Ishikawa (cell line): Measurements from ENCODE around the gene SPANXN1.
"Not testable (repeated sequence)": the region's sequence is repeated elsewhere in the genome, so short reads cannot be mapped to it uniquely, and the experiment has no call there.

Source experiments
- CEBPB ChIP-seq: IDR thresholded peaks from 2 replicates; pipeline ENCODE4 v1.6.1; 2012
- CREB1 ChIP-seq: IDR thresholded peaks from 2 replicates; pipeline ENCODE4 v1.6.1; 2012; ENCODE audit warnings: low read depth
- EGR1 ChIP-seq: IDR thresholded peaks from 2 replicates; pipeline ENCODE4 v1.6.1; 2012
- EP300 ChIP-seq: IDR thresholded peaks from 2 replicates; pipeline ENCODE4 v1.6.1; 2012; ENCODE audit warnings: borderline replicate concordance
- NFIC ChIP-seq: IDR thresholded peaks from 2 replicates; pipeline ENCODE4 v1.6.1; 2012
- RAD21 ChIP-seq: IDR thresholded peaks from 2 replicates; pipeline ENCODE4 v1.6.1; 2012; ENCODE audit warnings: low read depth
- TAF1 ChIP-seq: IDR thresholded peaks from 2 replicates; pipeline ENCODE4 v1.6.1; 2012; ENCODE audit warnings: low read depth, mild to moderate bottlenecking
- TCF12 ChIP-seq: IDR thresholded peaks from 2 replicates; pipeline ENCODE4 v1.6.1; 2012; ENCODE audit warnings: low read depth
- YY1 ChIP-seq: IDR thresholded peaks from 2 replicates; pipeline ENCODE4 v1.6.1; 2012; ENCODE audit warnings: low read depth
- ZBTB7A ChIP-seq: IDR thresholded peaks from 2 replicates; pipeline ENCODE4 v1.6.1; 2012; ENCODE audit warnings: low read depth
- TF ChIP-seq, protein P1 (sequence below): IDR thresholded peaks from 2 replicates; pipeline ENCODE4 v1.6.1; 2012
- TF ChIP-seq, protein P2 (sequence below): IDR thresholded peaks from 2 replicates; pipeline ENCODE4 v1.6.1; 2012
- TF ChIP-seq, protein P3 (sequence below): IDR thresholded peaks from 2 replicates; pipeline ENCODE4 v1.6.1; 2012; ENCODE audit warnings: low read depth, mild to moderate bottlenecking

Gene SPANXN1

GRCh38 chrX:145247203-145247602 is at the start of gene SPANXN1:
SPANXN1 (plus strand) TSS chrX:145247503; CDS start chrX:145247587, 84 bp downstream.
- not testable (repeated sequence) for TF ChIP-seq EGR1, ZBTB7A, EP300

DNA sequence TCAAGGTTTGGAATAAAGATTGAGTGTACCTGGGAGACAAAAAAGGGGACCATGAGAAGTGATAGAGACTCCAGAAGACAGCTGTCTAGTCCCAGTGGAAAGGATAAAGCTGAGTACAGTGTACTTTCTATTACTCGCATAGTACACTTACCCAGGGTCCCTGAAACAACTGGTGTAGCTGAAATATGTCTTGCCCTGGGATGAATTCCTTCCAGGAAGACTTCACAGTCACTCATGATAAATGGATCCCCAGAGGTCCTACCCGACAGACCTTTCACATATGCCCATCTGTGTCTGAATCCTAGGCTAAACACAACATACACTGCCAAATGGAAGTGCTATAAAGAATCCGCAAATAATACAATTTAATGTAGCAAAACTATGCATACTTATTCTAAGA is 48.2 kb upstream of the SPANXN1 start:
- TF ChIP-seq EP300 (no peak), TCF12 (no peak), EGR1 (no peak), RAD21 (no peak), ZBTB7A (no peak), CEBPB (no peak), CREB1 (no peak), YY1 (no peak)
- TF ChIP-seq, protein P1, sequence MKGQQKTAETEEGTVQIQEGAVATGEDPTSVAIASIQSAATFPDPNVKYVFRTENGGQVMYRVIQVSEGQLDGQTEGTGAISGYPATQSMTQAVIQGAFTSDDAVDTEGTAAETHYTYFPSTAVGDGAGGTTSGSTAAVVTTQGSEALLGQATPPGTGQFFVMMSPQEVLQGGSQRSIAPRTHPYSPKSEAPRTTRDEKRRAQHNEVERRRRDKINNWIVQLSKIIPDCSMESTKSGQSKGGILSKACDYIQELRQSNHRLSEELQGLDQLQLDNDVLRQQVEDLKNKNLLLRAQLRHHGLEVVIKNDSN = no peak
- TF ChIP-seq, protein P2, sequence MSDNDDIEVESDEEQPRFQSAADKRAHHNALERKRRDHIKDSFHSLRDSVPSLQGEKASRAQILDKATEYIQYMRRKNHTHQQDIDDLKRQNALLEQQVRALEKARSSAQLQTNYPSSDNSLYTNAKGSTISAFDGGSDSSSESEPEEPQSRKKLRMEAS = no peak
- TF ChIP-seq, protein P3, sequence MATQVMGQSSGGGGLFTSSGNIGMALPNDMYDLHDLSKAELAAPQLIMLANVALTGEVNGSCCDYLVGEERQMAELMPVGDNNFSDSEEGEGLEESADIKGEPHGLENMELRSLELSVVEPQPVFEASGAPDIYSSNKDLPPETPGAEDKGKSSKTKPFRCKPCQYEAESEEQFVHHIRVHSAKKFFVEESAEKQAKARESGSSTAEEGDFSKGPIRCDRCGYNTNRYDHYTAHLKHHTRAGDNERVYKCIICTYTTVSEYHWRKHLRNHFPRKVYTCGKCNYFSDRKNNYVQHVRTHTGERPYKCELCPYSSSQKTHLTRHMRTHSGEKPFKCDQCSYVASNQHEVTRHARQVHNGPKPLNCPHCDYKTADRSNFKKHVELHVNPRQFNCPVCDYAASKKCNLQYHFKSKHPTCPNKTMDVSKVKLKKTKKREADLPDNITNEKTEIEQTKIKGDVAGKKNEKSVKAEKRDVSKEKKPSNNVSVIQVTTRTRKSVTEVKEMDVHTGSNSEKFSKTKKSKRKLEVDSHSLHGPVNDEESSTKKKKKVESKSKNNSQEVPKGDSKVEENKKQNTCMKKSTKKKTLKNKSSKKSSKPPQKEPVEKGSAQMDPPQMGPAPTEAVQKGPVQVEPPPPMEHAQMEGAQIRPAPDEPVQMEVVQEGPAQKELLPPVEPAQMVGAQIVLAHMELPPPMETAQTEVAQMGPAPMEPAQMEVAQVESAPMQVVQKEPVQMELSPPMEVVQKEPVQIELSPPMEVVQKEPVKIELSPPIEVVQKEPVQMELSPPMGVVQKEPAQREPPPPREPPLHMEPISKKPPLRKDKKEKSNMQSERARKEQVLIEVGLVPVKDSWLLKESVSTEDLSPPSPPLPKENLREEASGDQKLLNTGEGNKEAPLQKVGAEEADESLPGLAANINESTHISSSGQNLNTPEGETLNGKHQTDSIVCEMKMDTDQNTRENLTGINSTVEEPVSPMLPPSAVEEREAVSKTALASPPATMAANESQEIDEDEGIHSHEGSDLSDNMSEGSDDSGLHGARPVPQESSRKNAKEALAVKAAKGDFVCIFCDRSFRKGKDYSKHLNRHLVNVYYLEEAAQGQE = no peak

- no peak for TF ChIP-seq TAF1
- TF ChIP-seq ZBTB7A = no peak
- no peak for TF ChIP-seq NFIC
- no peak for TF ChIP-seq EGR1
- 0 out of 2 replicates have a peak, but pooled peaks have one; percentile 9 for TF ChIP-seq RAD21
These were observed 33.8 kb upstream of the SPANXN1 start for GRCh38 chrX:145213504-145213903.

DNA sequence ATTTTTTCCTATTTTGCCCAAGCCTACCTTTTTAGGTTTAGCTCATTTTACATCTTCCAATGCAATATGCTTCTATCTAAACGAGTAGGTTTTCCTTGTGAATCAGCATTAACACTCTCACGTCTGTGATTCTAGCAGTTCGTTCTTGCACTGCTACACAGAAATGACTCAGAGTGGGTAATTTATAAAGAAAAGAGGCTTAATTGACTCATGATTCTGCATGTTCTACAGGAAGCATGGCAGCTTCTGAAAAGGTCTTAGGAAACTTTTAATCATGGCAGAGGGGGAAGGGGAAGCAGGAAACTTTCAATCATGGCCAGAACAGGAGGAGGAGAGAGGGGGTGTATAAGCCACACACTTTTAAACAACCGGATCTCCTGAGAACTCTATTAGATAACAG is 44.9 kb downstream of the SPANXN1 start:
- TF ChIP-seq EP300 (no peak), CEBPB (no peak), TAF1 (no peak), CREB1 (no peak), NFIC (no peak)
